ENCODE measurements around the gene GPR108.
"Not testable (repeated sequence)": the region's sequence is repeated elsewhere in the genome, so short reads cannot be mapped to it uniquely, and the experiment has no call there.

Gene GPR108

GRCh38 chr19:6737284-6737872 is at the start of gene GPR108:
GPR108 (minus strand) TSS chr19:6737580; CDS start chr19:6737576, 4 bp downstream.
- peak; percentile 98 for DNase-seq (ENCODE audit: low read depth, low spot score)

DNA sequence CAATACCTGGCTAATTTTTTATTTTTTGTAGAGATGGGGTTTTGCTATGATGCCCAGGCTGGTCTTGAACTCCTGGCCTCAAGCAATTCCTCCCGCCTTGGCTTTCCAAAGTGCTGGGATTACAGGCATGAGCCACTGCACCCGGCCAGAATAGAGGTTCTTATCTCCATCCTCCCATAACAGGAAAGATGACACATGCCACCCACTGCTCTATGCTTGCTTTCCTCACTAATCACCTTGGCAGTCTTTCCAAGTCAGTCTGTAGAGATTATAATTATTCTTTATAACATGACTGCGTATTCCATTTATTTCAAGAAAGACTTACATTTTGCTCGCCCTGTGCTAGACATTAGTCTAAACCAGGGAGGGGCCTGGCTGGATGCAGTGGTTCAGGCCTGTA is 41.8 kb upstream of the GPR108 start:
- DNase-seq (ENCODE audit: low read depth, low spot score) = no peak

DNA sequence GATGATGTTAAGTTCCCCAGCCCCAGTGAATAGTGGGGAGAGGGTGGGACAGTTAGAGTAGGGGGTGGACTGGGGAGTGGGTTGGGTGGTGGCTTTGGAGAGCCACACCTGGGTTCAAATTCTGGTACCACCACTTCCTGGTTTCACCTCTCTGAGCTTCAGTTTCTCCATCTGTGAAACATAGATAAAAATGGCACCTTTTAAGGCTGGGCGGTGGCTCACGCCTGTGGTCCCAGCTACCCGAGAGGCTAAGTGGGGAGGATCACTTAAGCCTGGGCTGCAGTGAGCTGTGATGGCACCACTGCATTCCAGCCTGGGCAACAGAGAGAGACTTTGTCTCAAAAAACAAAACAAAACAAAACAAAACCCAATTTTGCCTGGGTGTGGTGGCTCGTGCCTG is 41.0 kb upstream of the GPR108 start:
- DNase-seq (ENCODE audit: low read depth, low spot score) = no peak

DNA sequence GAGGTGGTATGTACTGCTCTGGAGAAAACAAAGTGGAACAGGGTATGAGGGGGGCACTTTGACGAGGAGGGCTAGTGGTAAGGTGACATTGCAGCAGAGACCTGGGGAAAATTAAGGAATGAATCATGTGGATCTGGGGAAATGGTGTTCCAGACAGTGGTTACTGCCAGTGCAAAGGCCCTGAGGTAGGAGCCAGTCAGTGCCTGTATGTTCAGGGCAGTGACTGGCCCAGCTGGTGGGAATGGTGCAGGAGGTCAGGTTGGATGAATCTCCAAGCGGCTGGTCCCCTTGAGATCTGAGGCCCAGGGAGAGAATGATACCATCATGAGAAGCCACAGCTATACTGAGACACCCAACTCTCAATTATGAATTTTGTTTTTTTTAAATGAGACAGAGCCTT is 40.1 kb upstream of the GPR108 start:
- DNase-seq (ENCODE audit: low read depth, low spot score) = no peak

- no peak for DNase-seq (ENCODE audit: low read depth, low spot score)
Measured at GRCh38 chr19:6776999-6777398, 39.6 kb upstream of the GPR108 start.

DNA sequence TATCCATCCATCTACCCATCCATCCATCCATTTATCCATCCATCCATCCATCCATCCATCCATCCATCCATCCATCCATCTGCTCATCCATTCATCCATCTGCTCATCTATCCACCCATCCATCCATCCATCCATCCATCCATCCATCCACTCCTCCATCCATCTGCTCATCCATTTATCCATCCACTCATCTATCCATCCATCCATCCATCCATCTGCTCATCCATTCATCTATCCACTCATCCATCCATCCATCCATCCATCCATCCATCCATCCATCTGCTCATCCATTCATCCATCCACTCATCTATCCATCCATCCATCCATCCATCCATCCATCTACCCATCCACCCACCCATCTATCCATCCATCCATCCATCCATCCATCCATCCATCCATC is 38.7 kb upstream of the GPR108 start:
- not testable (repeated sequence) for DNase-seq (ENCODE audit: low read depth, low spot score)

- DNase-seq (ENCODE audit: low read depth, low spot score) = no peak
Measured at GRCh38 chr19:6774821-6775707, 37.7 kb upstream of the GPR108 start.

GRCh38 chr19:6773323-6773931 is 36.0 kb upstream of the GPR108 start:
- DNase-seq (ENCODE audit: low read depth, low spot score) = no peak

- DNase-seq (ENCODE audit: low read depth, low spot score) = no peak
Measured at GRCh38 chr19:6772866-6773322, 35.5 kb upstream of the GPR108 start.

GRCh38 chr19:6772028-6772865 is 34.9 kb upstream of the GPR108 start, which contains the start of gene VAV1:
VAV1 (plus strand) TSS chr19:6772708; CDS start chr19:6772808, 100 bp downstream.
- DNase-seq (ENCODE audit: low read depth, low spot score) = peak; percentile 47

DNA sequence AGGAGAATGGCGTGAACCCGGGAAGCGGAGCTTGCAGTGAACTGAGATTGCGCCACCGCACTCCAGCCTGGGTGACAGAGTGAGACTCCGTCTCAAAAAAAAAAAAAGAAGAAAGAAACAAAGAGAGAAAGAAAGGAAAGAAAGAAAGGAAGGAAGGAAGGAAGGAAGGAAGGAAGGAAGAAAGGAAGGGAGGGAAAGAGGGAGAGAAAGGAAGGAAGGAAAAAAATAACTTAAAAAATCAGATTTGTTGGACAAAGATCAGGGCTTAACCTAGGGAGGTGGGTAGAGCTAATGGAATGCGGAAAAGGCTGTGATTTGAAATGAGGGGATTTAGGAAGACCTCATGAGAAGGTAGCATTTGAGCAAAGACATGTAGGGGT is 34.3 kb upstream of the GPR108 start:
- DNase-seq (ENCODE audit: low read depth, low spot score) = not testable (repeated sequence)

DNA sequence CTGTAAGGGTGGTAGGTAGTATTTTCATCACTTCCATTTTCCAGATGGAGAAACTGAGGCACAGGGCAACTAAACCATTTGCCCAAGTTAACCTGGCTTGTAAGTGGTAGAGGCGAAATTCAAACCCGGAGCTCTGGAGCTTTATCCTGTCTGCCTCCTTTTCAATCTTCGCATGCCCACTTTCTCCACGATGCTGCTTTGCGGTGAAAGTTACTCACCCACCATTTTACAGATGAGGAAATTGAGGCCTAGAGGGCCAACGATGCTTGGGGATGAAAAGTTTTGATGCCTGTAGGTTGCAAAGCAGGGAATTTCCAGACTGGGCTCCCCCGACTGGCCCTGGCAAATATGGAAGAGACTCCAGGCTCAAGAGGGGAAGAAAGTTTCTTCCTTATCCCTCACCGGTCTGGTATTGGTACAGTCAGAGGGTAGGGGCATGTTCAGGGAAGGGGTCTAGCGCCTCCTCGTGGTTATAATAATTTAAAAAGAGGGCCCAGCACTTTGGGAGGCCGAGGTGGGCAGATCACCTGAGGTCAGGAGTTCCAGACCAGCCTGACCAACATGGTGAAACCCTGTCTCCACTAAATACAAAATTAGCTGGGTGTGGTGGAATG is 31.7 kb upstream of the GPR108 start:
- DNase-seq (ENCODE audit: low read depth, low spot score) = no peak

DNA sequence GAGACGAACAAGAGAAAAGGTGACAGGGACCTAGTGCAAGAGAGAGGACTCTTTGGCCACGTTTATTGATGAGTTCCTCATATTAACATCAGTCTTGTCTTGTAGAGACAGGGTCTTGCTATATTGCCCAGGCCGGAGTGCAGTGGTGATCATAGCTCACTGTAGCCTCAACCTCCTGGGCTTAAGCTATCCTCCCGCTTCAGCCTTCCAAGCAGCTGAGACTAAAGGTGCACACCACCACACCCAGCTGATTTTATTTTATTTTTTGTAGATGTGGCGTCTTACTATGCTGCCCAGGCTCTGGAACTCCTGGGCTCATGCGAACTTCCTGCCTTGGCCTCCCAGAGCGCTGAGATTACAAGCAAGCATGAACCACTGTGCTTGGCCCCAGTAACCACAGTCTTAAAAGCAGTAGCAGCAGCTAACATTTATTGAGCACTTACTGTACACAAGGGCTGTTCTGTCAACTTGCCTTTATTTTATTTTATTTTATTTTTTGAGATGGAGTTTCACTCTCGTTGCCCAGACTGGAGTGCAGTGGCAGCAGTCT is 30.9 kb upstream of the GPR108 start:
- DNase-seq (ENCODE audit: low read depth, low spot score) = no peak

- DNase-seq (ENCODE audit: low read depth, low spot score) = peak; percentile 88
Measured at GRCh38 chr19:6767357-6768235, 30.2 kb upstream of the GPR108 start, which contains the start of gene SH2D3A. SH2D3A (minus strand) TSS chr19:6767435; CDS start chr19:6763748, 3,687 bp downstream.

- no peak for DNase-seq (ENCODE audit: low read depth, low spot score)
Measured at GRCh38 chr19:6767081-6767356, 29.6 kb upstream of the GPR108 start.

GRCh38 chr19:6766357-6767080 is 29.1 kb upstream of the GPR108 start:
- DNase-seq (ENCODE audit: low read depth, low spot score) = no peak

DNA sequence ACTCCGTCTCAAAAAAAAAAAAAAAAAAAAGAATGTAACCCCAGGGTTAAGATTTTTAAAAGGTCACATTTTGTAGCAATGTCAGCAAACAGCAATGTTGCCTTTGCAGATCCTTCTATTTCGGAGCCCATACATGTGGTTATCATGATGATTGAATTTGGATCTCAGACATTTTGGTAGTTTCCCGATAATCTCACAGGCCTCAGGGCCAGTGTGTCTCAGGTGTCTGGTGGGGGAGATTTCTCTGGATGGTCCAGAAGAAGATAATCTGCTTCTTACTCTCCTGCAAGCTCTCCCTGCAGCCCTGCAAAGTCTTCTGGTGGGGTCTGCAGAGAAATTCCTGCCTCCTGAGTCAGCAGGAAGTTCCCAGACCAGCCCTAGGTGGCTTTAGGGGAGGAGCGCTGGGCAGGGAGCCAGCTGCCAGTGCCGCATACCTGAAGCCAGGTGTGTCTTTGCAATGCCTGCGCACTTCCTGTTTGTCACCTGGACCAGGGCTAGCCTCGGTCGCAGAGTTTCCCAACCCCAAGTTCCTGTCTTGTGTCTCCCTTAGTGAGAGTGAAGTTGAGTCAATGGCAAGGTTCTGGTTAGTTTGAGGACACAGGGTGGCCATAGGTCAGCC is 28.5 kb upstream of the GPR108 start:
- no peak for DNase-seq (ENCODE audit: low read depth, low spot score)

GRCh38 chr19:6762253-6762797 is 24.9 kb upstream of the GPR108 start:
- DNase-seq (ENCODE audit: low read depth, low spot score) = not testable (repeated sequence)
